DOHH2 (cell line): Measurements from ENCODE around the gene CDK9.

Experiments
- H3F3A ChIP-seq: fragments of 200-600 bp; sonication (generic), shearing (Covaris generic); 2 replicates; pipeline ENCODE4 v1.6.0; 2016; ENCODE audit warnings: antibody characterized with exemption, mild to moderate bottlenecking; ENCODE audit not compliant: control insufficient read depth, insufficient read depth
- H3K27ac ChIP-seq: fragments of 200-600 bp; sonication (generic); 2 replicates; pipeline ENCODE4 v1.5.1; 2014; ENCODE audit warnings: low read depth, mild to moderate bottlenecking, low read length, moderate library complexity
- H3K27me3 ChIP-seq: fragments of 200-600 bp; sonication (generic); 2 replicates; pipeline ENCODE4 v1.6.1; 2014; ENCODE audit warnings: mild to moderate bottlenecking, low read length, mixed read lengths; ENCODE audit not compliant: control insufficient read depth
- H3K36me3 ChIP-seq: fragments of 200-600 bp; sonication (generic); 2 replicates; pipeline ENCODE4 v1.6.1; 2014; ENCODE audit warnings: mild to moderate bottlenecking, low read length, moderate library complexity, mixed read lengths; ENCODE audit not compliant: control insufficient read depth
- H3K4me1 ChIP-seq: fragments of 200-600 bp; sonication (generic); 2 replicates; pipeline ENCODE4 v1.6.1; 2014; ENCODE audit warnings: mild to moderate bottlenecking, low read length, mixed read lengths; ENCODE audit not compliant: control insufficient read depth
- H3K4me2 ChIP-seq: fragments of 200-600 bp; sonication (generic); 2 replicates; pipeline ENCODE4 v1.6.0; 2014; ENCODE audit warnings: mild to moderate bottlenecking, low read length, moderate library complexity
- H3K4me3 ChIP-seq: fragments of 200-600 bp; sonication (generic); 2 replicates; pipeline ENCODE4 v1.5.1; 2014; ENCODE audit warnings: mild to moderate bottlenecking, low read length, mixed read lengths
- H3K79me2 ChIP-seq: fragments of 200-600 bp; sonication (generic); 2 replicates; pipeline ENCODE4 v1.6.1; 2014; ENCODE audit warnings: mild to moderate bottlenecking, low read length, mixed read lengths; ENCODE audit not compliant: control insufficient read depth
- H3K9me2 ChIP-seq: fragments of 200-600 bp; sonication (generic); replicated peaks from 2 replicates; pipeline ENCODE4 v1.6.1; 2014; ENCODE audit warnings: mild to moderate bottlenecking, low read length, mixed read lengths; ENCODE audit not compliant: control insufficient read depth
- H3K9me3 ChIP-seq: fragments of 200-600 bp; sonication (generic); 2 replicates; pipeline ENCODE4 v1.6.1; 2014; ENCODE audit warnings: antibody characterized with exemption, low read length, mixed read lengths; ENCODE audit not compliant: control insufficient read depth, insufficient read depth
- H4K20me1 ChIP-seq: fragments of 200-600 bp; sonication (generic); 2 replicates; pipeline ENCODE4 v1.6.0; 2014; ENCODE audit warnings: low read depth, mild to moderate bottlenecking, antibody characterized with exemption, low read length, moderate library complexity; ENCODE audit not compliant: control insufficient read depth, insufficient read depth
- CTCF ChIP-seq: fragments of 200-600 bp; sonication (generic); IDR thresholded peaks from one replicate; pipeline ENCODE4 v1.5.1; 2014; ENCODE audit warnings: antibody characterized with exemption, mild to moderate bottlenecking, low read depth, low read length; ENCODE audit not compliant: poor library complexity, severe bottlenecking
- EZH2phosphoT487 ChIP-seq: fragments of 200-600 bp; sonication (generic); IDR thresholded peaks from 2 replicates; pipeline ENCODE4 v1.6.1; 2017; ENCODE audit warnings: borderline replicate concordance, mild to moderate bottlenecking, antibody characterized with exemption, low read length, moderate library complexity, mixed read lengths

Gene CDK9

GRCh38 chr9:127769101-127769500 is 16.7 kb upstream of the CDK9 start:
- Histone ChIP-seq H4K20me1 (peaks cover 8% of the 10 kb centered on the region; the same call in 1 of the 2 replicates), H3K27ac (no peak overlapping the region), H3K9me2 (no peaks in the 10 kb centered on the region), H3K79me2 (peaks cover 12% of the 10 kb centered on the region), H3K27me3 (no peaks in the 10 kb centered on the region), H3K36me3 (peaks cover 44% of the 10 kb centered on the region), H3K4me3 (no peak overlapping the region), H3K4me2 (no peak overlapping the region), H3K4me1 (peaks cover 39% of the 10 kb centered on the region), H3F3A (peaks cover 5% of the 10 kb centered on the region), H3K9me3 (no peaks in the 10 kb centered on the region)
- TF ChIP-seq CTCF (no peak), EZH2phosphoT487 (no peak)

GRCh38 chr9:127769929-127770582 is 15.8 kb upstream of the CDK9 start:
- Histone ChIP-seq H3K79me2 (peaks cover 12% of the 10 kb centered on the region), H3K36me3 (peaks cover 50% of the 10 kb centered on the region), H3K4me3 (peak overlapping the region; percentile 75), H4K20me1 (peaks cover 8% of the 10 kb centered on the region; the same call in 1 of the 2 replicates), H3K27me3 (no peaks in the 10 kb centered on the region), H3K4me1 (peaks cover 39% of the 10 kb centered on the region), H3F3A (peaks cover 5% of the 10 kb centered on the region), H3K4me2 (peak overlapping the region; percentile 90), H3K9me2 (no peaks in the 10 kb centered on the region), H3K27ac (no peak overlapping the region), H3K9me3 (no peaks in the 10 kb centered on the region)
- no peak for TF ChIP-seq EZH2phosphoT487
- TF ChIP-seq CTCF, result peak; percentile 8

- Histone ChIP-seq H4K20me1 (peaks cover 8% of the 10 kb centered on the region; the same call in 1 of the 2 replicates), H3K36me3 (peaks cover 50% of the 10 kb centered on the region), H3K79me2 (peaks cover 12% of the 10 kb centered on the region), H3K9me2 (no peaks in the 10 kb centered on the region), H3K9me3 (no peaks in the 10 kb centered on the region), H3K27ac (no peak overlapping the region), H3K4me1 (peaks cover 39% of the 10 kb centered on the region), H3K4me3 (peak overlapping the region; percentile 75), H3K27me3 (no peaks in the 10 kb centered on the region), H3F3A (peaks cover 5% of the 10 kb centered on the region), H3K4me2 (peak overlapping the region; percentile 90)
- TF ChIP-seq EZH2phosphoT487 (no peak), CTCF (no peak)
Observed at GRCh38 chr9:127770583-127770904, 15.3 kb upstream of the CDK9 start.
